SJSA1 (cell line): Measurements from ENCODE around the gene PKM. TPM values are rescaled to one million over a fixed set of nuclear protein-coding genes. Genes with fewer than 3 reads are reported as not detected.
"Not testable (repeated sequence)": the region's sequence is repeated elsewhere in the genome, so short reads cannot be mapped to it uniquely, and the experiment has no call there.

Experiments
- DNase-seq, 2 experiments: peaks; one replicate each; pipeline ENCODE4 v3.0.0-alpha.2; 2015 to 2020; ENCODE audit warnings: low spot score in 2 of 2, low read depth in 1 of 2
- H3K27ac ChIP-seq: fragments of 250-450 bp; sonication (Bioruptor Pico); 2 replicates; pipeline ENCODE4 v1.5.1; 2020; ENCODE audit warnings: mild to moderate bottlenecking, moderate library complexity
- H3K27me3 ChIP-seq: fragments of 250-450 bp; sonication (Bioruptor Pico); replicated peaks from 2 replicates; pipeline ENCODE4 v1.5.1; 2020; ENCODE audit warnings: mild to moderate bottlenecking, moderate library complexity
- H3K36me3 ChIP-seq: fragments of 250-450 bp; sonication (Bioruptor Pico); 2 replicates; pipeline ENCODE4 v1.5.1; 2020; ENCODE audit warnings: mild to moderate bottlenecking
- H3K4me1 ChIP-seq: fragments of 250-450 bp; sonication (Bioruptor Pico); replicated peaks from 2 replicates; pipeline ENCODE4 v1.6.1; 2021; ENCODE audit warnings: mild to moderate bottlenecking
- H3K4me3 ChIP-seq: fragments of 250-450 bp; sonication (Bioruptor Pico); 2 replicates; pipeline ENCODE4 v1.5.1; 2020; ENCODE audit warnings: mild to moderate bottlenecking
- H3K9me3 ChIP-seq: fragments of 250-450 bp; sonication (Bioruptor Pico); replicated peaks from 2 replicates; pipeline ENCODE4 v1.5.1; 2020; ENCODE audit warnings: mild to moderate bottlenecking
- total RNA-seq: library from RNA; depleted of rRNA; stranded (reverse); fragments of >200 nt; shearing (Covaris generic); gene quantifications from 2 replicates; pipeline ENCODE4 v1.2.3, GENCODE V29; 2014; rRNA removed

The PKM gene
- total RNA-seq, result 1,365 and 1,516 TPM in 2 replicates

GRCh38 chr15:72231066-72231832 is at the start of gene PKM:
TSS of gene PKM (minus strand) at chr15:72231190. CDS start at chr15:72219097, 12,093 bp downstream.
- H3K9me3 ChIP-seq, result no peaks in the 10 kb centered on the region
- DNase-seq, result peak; percentile 95 to 98
- H3K27me3 ChIP-seq, result no peaks in the 10 kb centered on the region

DNA sequence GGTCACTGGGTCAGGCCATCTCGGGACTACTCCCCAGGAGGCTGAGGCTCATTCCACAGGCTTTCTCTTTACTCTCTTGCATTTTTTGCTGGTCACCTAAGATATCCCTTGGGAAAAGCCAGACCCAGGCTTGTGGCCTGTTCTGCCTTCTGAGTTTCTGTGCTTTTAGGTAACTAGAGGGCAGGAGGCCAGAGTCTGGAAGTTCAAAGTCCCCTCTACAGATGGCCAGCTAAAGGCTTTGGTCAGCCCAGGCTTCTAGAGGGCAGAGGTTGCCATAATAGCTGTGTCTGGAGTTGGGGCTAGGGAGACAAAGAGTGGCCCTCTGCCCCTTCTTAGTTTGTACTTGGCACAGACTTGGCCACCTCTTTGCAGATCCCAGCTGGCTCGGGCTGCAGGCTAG is 49.8 kb upstream of the PKM start:
- DNase-seq, result no peak
- no peaks in the 10 kb centered on the region for H3K9me3 ChIP-seq
- H3K4me3 ChIP-seq, result no peak overlapping the region
- H3K27ac ChIP-seq, result no peak overlapping the region
- no peaks in the 10 kb centered on the region for H3K36me3 ChIP-seq
- no peaks in the 10 kb centered on the region for H3K27me3 ChIP-seq
- no peaks in the 10 kb centered on the region for H3K4me1 ChIP-seq

More at GRCh38 chr15:72231066-72231832, at the start of gene PKM:
- Histone ChIP-seq H3K4me1 (peaks cover 39% of the 10 kb centered on the region), H3K27ac (peak within 1 kb of the TSS; percentile 69), H3K36me3 (peaks cover 28% of the 10 kb centered on the region), H3K4me3 (peak within 1 kb of the TSS; percentile 76)

- Histone ChIP-seq H3K27me3 (no peaks in the 10 kb centered on the region), H3K27ac (no peak overlapping the region)
- DNase-seq, result no peak
Measured at GRCh38 chr15:72278737-72279136, 47.7 kb upstream of the PKM start.

GRCh38 chr15:72276326-72276700 is 45.3 kb upstream of the PKM start:
- Histone ChIP-seq H3K27ac (no peak overlapping the region), H3K36me3 (0 out of 2 replicates have a peak, but pooled peaks cover 3% of the 10 kb centered on the region), H3K4me1 (peaks cover 10% of the 10 kb centered on the region), H3K4me3 (no peak overlapping the region), H3K9me3 (no peaks in the 10 kb centered on the region), H3K27me3 (no peaks in the 10 kb centered on the region)
- DNase-seq, result no peak

More at GRCh38 chr15:72278737-72279136, 47.7 kb upstream of the PKM start:
- Histone ChIP-seq H3K4me1 (no peaks in the 10 kb centered on the region), H3K4me3 (no peak overlapping the region), H3K36me3 (no peaks in the 10 kb centered on the region), H3K9me3 (no peaks in the 10 kb centered on the region)

DNA sequence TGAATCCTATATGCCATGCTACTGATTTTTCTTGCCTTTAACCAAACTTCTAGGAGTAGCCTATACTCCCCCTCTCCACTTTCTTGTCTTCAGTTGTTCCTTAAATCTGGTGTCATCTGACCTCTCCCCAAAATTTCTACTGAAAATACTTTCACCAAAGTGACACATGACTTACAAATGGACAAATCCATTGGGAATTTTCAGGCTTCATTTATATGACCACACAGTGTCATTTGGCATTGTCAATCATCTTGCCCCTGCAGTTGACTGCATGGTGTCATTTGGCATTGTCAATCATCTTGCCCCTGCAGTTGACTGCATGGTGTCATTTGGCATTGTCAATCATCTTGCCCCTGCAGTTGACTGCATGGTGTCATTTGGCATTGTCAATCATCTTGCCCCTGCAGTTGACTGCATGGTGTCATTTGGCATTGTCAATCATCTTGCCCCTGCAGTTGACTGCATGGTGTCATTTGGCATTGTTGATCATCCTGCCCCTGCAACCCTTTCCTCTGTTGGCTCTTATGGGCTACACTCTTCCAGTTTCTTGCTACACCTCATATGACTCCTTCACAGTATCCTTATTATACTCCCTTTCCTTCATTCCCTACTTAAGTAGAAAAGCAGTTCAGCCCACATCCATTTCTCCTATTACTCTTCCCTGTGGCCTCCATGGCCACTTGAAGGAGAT is 44.8 kb upstream of the PKM start:
- H3K27ac ChIP-seq, H3K36me3 ChIP-seq, H3K4me3 ChIP-seq, DNase-seq, H3K27me3 ChIP-seq, H3K9me3 ChIP-seq, H3K4me1 ChIP-seq: not testable (repeated sequence)

DNA sequence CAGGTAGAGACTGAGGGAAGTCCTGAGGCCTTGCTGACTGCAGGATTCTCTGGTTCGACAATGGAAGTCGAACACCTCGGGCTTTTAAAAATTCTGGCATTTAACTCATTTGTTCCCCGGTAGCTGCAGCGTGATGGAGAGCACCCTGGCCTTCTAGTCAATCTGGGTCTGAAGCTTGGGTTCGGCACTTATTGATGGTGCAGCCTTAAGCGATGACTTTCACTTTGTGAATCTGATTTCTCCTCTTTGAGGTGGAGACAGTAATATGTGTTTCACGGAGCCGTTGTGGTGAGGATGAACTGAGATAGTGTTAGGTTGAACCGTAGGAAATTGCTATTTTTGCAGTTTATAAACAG is 42.0 kb upstream of the PKM start:
- Histone ChIP-seq H3K4me1 (peaks cover 10% of the 10 kb centered on the region), H3K4me3 (peak overlapping the region; percentile 80), H3K27ac (peak overlapping the region; percentile 2; the same call in 1 of the 2 replicates), H3K27me3 (no peaks in the 10 kb centered on the region), H3K9me3 (no peaks in the 10 kb centered on the region), H3K36me3 (peaks cover 18% of the 10 kb centered on the region)
- DNase-seq, result no peak

DNA sequence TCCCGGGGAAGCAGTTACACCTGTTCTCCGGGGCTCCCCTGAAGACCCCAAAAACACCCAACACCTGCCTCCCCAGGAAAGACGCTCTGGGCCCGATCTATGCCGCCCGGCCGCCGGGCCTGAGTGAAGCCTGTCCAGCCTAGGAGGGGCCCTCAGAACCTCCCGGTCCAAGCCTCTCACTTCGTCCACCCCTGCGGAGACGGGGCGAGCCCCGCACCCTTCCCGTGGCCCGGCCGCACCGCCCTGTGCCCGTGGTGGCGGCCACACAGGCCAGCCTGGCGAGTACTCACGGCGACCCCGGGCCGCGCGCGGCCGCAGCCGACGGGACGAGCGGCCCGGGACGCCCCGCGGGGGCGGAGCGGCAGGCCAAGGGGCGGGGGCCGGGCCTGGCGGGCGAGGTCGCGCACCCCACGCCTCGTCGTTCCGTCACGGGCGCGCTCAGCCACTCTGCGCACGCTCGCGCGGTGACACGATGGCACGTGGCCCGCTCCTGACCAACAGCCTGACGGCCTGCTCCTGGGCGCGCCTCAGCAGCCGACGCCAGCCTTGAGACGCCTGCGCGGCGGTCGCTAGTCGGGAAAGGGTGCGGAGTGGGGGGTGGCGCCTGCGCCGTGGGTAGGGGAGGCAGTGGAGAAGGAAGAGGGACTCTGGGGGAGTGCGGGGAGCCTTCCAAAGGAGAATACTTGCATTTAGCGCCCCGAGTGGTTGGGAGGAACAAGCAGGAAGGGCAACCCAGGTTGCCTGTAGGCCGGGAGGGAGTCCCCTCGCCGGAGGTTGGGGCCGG is 41.4 kb upstream of the PKM start, which contains the start of gene PARP6:
TSS of gene PARP6 (minus strand) at position 342 of the 784 bp plus-strand sequence. CDS start 5,077 bp downstream, outside the sequence.
- H3K9me3 ChIP-seq, result no peaks in the 10 kb centered on the region
- H3K27me3 ChIP-seq, result no peaks in the 10 kb centered on the region
- peak within 1 kb of the TSS; percentile 2 for H3K27ac ChIP-seq
- H3K4me3 ChIP-seq, result peak within 1 kb of the TSS; percentile 80
- peaks cover 10% of the 10 kb centered on the region for H3K4me1 ChIP-seq
- DNase-seq, result peak; percentile 93 to 98
- peaks cover 21% of the 10 kb centered on the region for H3K36me3 ChIP-seq

- no peaks in the 10 kb centered on the region for H3K9me3 ChIP-seq
- H3K27me3 ChIP-seq, result no peaks in the 10 kb centered on the region
- no peak overlapping the region for H3K27ac ChIP-seq
- DNase-seq, result no peak
- H3K4me3 ChIP-seq, result peak overlapping the region; percentile 80
- H3K4me1 ChIP-seq, result peaks cover 10% of the 10 kb centered on the region
- peaks cover 26% of the 10 kb centered on the region for H3K36me3 ChIP-seq
Measured at GRCh38 chr15:72271895-72272212, 40.9 kb upstream of the PKM start.

GRCh38 chr15:72271221-72271620 is 40.2 kb upstream of the PKM start:
- no peak for DNase-seq
- Histone ChIP-seq H3K36me3 (peaks cover 33% of the 10 kb centered on the region), H3K4me3 (peak overlapping the region; percentile 80), H3K4me1 (peaks cover 10% of the 10 kb centered on the region), H3K27me3 (no peaks in the 10 kb centered on the region), H3K27ac (no peak overlapping the region), H3K9me3 (no peaks in the 10 kb centered on the region)

DNA sequence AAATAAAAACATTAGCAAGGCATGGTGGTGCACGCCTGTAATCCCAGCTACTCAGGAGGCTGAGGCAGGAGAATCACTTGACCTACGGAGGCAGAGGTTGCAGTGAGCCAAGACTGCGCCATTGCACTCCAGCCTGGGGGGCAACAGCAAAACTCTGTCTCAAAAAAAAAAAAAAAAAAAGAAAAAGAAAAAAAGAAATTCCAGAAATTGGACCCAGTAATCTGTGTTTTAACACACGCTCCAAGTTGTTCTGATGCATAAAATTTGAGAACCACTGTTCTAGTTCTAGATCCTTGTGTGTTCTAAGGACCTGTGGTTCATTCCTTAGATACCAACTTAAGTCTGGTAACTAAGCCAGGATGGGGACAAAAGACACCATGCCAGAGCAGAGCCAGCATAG is 38.7 kb upstream of the PKM start:
- no peaks in the 10 kb centered on the region for H3K9me3 ChIP-seq
- H3K4me3 ChIP-seq, result no peak overlapping the region
- no peaks in the 10 kb centered on the region for H3K27me3 ChIP-seq
- no peak for DNase-seq
- H3K36me3 ChIP-seq, result peaks cover 47% of the 10 kb centered on the region
- no peak overlapping the region for H3K27ac ChIP-seq
- H3K4me1 ChIP-seq, result peaks cover 10% of the 10 kb centered on the region

DNA sequence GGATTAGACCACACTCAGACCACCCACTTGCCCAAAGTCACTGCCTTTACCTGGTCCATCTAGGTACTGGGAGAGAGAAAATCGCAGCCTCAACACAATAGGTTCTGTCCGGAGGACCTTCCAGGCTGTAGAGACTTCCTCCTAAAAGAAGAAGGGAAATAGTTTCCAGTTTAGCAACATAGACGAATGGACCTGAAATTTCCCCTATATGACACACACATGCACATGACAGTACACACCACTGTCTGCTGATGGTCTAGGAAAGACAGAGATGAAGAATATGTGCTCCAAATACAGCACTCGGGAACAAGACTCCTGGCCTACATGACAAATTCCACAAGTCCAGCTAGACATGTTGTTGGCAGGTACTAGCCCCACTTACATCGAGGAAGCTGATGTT is 34.0 kb upstream of the PKM start:
- H3K9me3 ChIP-seq, result no peaks in the 10 kb centered on the region
- H3K4me1 ChIP-seq, result no peaks in the 10 kb centered on the region
- no peaks in the 10 kb centered on the region for H3K27me3 ChIP-seq
- H3K4me3 ChIP-seq, result no peak overlapping the region
- no peak for DNase-seq
- H3K27ac ChIP-seq, result no peak overlapping the region
- peaks cover 86% of the 10 kb centered on the region for H3K36me3 ChIP-seq

DNA sequence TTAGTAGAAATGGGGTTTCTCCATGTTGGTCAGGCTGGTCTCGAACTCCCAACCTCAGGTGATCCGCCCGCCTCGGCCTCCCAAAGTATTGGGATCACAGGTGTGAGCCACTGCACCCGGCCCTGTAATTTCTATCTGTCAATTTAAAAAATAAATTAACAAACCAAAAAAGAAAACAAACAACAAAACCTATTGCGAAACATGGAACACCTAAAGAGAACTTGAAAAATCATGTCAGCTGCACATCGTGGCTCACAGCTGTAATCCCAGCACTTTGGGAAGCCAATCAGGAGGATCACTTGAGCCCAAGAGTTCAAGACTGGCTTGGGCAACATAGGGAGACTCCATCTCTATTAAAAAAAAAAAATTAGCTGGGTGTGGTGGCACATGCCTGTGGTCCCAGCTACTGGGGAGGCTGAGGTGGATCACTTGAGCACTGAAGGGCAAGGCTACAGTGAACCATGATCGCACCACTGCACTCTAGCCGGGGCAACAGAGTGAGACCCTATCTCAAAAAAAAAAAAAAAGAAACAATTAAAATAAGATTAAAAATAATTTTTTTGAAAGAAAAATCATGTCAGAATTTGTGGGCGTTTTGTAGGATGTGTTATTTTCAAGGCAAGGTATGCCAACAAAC is 21.8 kb upstream of the PKM start:
- H3K4me3 ChIP-seq, result no peak overlapping the region
- H3K27me3 ChIP-seq, result no peaks in the 10 kb centered on the region
- H3K36me3 ChIP-seq, result peaks cover 75% of the 10 kb centered on the region
- no peak overlapping the region for H3K27ac ChIP-seq
- H3K4me1 ChIP-seq, result no peaks in the 10 kb centered on the region
- no peak for DNase-seq
- no peaks in the 10 kb centered on the region for H3K9me3 ChIP-seq

- peaks cover 64% of the 10 kb centered on the region for H3K36me3 ChIP-seq
Measured at GRCh38 chr15:72249142-72249810, 18.3 kb upstream of the PKM start.

More at GRCh38 chr15:72249142-72249810, 18.3 kb upstream of the PKM start:
- Histone ChIP-seq H3K9me3 (no peaks in the 10 kb centered on the region), H3K4me1 (no peaks in the 10 kb centered on the region), H3K27me3 (no peaks in the 10 kb centered on the region), H3K4me3 (no peak overlapping the region), H3K27ac (no peak overlapping the region)
- no peak for DNase-seq
